NB4 (cell line): ENCODE data around the gene DNAJB13.

Experiments used
- CTCF ChIP-seq: IDR thresholded peaks from one replicate; pipeline ENCODE4 v1.5.1; 2012; ENCODE audit warnings: low read depth, low read length
- MAX ChIP-seq: IDR thresholded peaks from 2 replicates; pipeline ENCODE4 v1.6.1; 2011; ENCODE audit warnings: low read depth, low read length
- MYC ChIP-seq: IDR thresholded peaks from 2 replicates; pipeline ENCODE4 v1.6.1; 2011; ENCODE audit warnings: low read depth, low read length
- POLR2A ChIP-seq: IDR thresholded peaks from 2 replicates; pipeline ENCODE4 v1.6.1; 2011; ENCODE audit warnings: mild to moderate bottlenecking; ENCODE audit not compliant: insufficient read length; ENCODE audit errors: extremely low read depth

- TF ChIP-seq CTCF (no peak), POLR2A (no peak), MYC (no peak), MAX (no peak)
Observed at GRCh38 chr11:73995731-73996130, 44.9 kb downstream of the DNAJB13 start.
